ENCODE measurements around the gene OR2T12. TPM values are rescaled to one million over a fixed set of nuclear protein-coding genes. Genes with fewer than 3 reads are reported as not detected.
"Not testable (repeated sequence)": the region's sequence is repeated elsewhere in the genome, so short reads cannot be mapped to it uniquely, and the experiment has no call there.

Gene OR2T12
- total RNA-seq, 1 donor from 2014 or later: not detected

DNA sequence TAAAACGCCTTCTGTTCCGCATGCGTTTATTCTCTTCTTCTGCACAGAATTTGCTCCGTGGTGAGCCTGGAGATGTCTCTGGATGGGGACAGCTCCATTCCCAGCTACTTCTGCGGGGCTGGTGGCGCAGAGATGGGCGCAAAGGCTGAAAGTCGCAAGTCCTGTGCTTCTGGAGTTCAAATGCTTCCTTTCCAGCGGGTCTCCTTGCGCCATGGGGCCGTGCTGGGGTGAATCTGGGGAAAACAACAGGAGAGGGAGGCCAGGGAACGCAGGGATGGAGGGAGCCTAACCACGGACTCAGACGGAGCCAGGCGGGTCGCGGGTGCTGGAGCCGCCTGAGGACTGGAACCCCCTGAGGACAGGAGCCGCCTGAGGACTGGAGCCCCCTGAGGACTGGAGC is 2.9 kb upstream of the OR2T12 start:
- intact Hi-C loops (cut with DNase I): no loop called here
- Histone ChIP-seq H3K27ac (no peak overlapping the region), H3K4me1 (no peaks in the 10 kb centered on the region), H3K27me3 (no peaks in the 10 kb centered on the region), H3K9me3 (no peaks in the 10 kb centered on the region), H3K36me3 (no peaks in the 10 kb centered on the region), H3K4me3 (no peak overlapping the region)
- no peak for ATAC-seq
- TF ChIP-seq, protein P1, sequence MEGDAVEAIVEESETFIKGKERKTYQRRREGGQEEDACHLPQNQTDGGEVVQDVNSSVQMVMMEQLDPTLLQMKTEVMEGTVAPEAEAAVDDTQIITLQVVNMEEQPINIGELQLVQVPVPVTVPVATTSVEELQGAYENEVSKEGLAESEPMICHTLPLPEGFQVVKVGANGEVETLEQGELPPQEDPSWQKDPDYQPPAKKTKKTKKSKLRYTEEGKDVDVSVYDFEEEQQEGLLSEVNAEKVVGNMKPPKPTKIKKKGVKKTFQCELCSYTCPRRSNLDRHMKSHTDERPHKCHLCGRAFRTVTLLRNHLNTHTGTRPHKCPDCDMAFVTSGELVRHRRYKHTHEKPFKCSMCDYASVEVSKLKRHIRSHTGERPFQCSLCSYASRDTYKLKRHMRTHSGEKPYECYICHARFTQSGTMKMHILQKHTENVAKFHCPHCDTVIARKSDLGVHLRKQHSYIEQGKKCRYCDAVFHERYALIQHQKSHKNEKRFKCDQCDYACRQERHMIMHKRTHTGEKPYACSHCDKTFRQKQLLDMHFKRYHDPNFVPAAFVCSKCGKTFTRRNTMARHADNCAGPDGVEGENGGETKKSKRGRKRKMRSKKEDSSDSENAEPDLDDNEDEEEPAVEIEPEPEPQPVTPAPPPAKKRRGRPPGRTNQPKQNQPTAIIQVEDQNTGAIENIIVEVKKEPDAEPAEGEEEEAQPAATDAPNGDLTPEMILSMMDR (IDR thresholded peaks at IDR 0.05): no peak
- no peak for DNase-seq

DNA sequence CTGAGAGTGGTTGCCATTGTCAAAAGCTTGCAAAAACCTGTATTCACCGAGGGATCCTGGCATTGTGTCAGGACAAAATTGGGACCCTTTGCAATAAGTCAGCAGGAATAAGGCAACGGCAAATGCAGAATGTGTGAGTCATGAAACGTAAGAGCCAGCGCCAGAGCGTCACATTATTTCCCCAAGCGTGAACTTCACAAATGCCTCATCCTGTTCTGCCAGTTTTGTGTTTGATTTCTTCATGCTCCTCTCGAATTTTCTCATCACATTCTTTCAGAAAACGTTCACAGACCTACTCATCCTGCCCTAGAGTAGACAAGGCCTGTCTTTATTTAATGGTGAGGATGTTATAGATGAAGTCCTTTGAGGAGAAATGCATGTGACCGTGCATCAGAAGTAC is 2.4 kb upstream of the OR2T12 start:
- H3K4me3 ChIP-seq; H3K4me1 ChIP-seq; DNase-seq; intact Hi-C loops (cut with DNase I); H3K27me3 ChIP-seq; H3K9me3 ChIP-seq; H3K27ac ChIP-seq; ATAC-seq; H3K36me3 ChIP-seq: not testable (repeated sequence)

DNA sequence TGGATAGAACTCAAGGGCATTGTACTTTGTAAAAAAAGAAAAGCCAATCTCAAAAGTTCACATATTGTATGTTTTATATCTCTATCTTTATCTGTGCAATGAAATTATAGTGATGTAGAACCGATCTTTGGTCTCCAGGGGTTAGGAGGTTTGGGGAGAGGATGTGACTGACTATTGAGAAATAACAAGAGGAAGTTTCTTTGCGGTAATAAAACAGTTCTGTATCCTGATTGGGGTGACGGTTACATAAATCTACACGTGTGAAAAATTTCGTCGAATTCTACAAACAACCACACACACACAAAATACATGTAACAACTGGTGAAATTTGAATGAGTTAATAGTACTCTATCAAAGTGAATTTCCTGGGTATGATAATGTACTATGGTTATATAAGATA is 14.8 kb downstream of the OR2T12 start:
- H3K27ac ChIP-seq: no peak overlapping the region
- TF ChIP-seq, protein P1 (IDR thresholded peaks at IDR 0.05): no peak
- no peaks in the 10 kb centered on the region for H3K4me1 ChIP-seq
- intact Hi-C loops (cut with DNase I): no loop called here
- H3K9me3 ChIP-seq: no peaks in the 10 kb centered on the region
- no peaks in the 10 kb centered on the region for H3K27me3 ChIP-seq
- H3K36me3 ChIP-seq: no peaks in the 10 kb centered on the region
- no peak overlapping the region for H3K4me3 ChIP-seq
- no peak for ATAC-seq
- DNase-seq: no peak

DNA sequence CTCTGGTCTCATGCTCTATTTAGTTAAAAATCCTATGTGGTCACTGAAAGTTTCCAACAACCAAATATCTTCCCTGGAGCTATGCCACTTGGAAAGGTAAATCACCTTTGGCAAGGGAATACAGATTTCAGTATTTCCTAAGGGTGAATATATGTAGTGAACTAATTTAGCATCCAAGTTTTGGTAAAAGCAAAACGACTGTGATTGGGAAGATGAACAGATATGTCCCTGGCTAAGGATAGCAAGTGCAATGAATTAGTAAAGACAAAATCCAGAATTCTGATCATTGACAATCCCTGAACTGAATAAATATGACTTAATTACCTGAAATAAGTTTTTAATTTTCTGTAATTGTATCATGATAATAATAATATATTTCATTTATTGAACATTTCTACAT is 25.3 kb downstream of the OR2T12 start, which contains the start of gene OR2T33:
OR2T33 (minus strand) TSS at position 101 of the 400 bp plus-strand sequence. CDS start 4,162 bp downstream, outside the sequence.
- ATAC-seq (no peak), DNase-seq (no peak)
- H3K4me1 ChIP-seq: no peaks in the 10 kb centered on the region
- no peak within 1 kb of the TSS for H3K4me3 ChIP-seq
- no peaks in the 10 kb centered on the region for H3K36me3 ChIP-seq
- H3K27me3 ChIP-seq: no peaks in the 10 kb centered on the region
- TF ChIP-seq, protein P1 (IDR thresholded peaks at IDR 0.05): no peak
- no peak within 1 kb of the TSS for H3K27ac ChIP-seq
- H3K9me3 ChIP-seq: no peaks in the 10 kb centered on the region
- intact Hi-C loops (cut with DNase I): no loop called here

DNA sequence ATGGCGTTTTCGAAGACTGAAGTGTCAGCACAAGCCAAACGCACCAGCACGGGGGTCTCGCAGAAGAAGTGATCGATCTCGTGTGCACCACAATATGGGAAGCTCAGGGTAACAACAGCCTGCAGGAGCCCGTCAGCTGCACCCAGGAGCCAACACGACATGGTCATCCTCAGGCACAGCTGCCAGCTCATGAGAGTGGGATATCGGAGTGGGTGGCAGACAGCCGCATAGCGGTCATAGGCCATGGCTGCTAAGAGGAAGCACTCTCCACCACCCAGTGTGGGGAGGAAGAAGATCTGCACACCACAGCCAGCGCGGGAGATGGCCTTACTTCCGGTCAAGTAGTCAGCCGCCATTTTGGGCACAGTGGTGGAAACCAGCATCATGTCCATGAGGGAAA is 30.0 kb downstream of the OR2T12 start:
- H3K4me3 ChIP-seq; H3K9me3 ChIP-seq; H3K4me1 ChIP-seq; intact Hi-C loops (cut with DNase I); H3K36me3 ChIP-seq; DNase-seq; H3K27me3 ChIP-seq; H3K27ac ChIP-seq: not testable (repeated sequence)
- peak; percentile 30 for ATAC-seq

DNA sequence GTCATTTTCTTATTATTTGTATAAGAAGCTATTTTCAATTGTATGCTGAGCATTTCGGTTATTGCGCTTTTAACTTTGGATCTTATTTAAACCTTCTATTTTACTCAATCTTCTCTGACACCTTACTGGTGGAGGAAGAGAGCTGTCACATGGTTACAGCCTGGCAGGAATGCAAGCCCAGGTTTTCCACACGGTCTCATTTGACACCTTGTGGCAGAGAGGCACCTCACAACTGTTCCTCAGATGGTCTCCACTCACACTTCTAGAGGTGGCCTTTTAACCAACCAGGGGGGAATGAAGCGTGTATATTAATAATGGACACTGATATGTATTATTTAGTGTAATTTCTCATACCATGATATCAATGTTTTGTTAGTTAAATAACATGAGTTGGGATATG is 35.0 kb downstream of the OR2T12 start:
- no peaks in the 10 kb centered on the region for H3K27me3 ChIP-seq
- no peak overlapping the region for H3K4me3 ChIP-seq
- H3K9me3 ChIP-seq: no peaks in the 10 kb centered on the region
- DNase-seq: no peak
- no peak overlapping the region for H3K27ac ChIP-seq
- no peak for ATAC-seq
- no peaks in the 10 kb centered on the region for H3K4me1 ChIP-seq
- TF ChIP-seq, protein P1 (IDR thresholded peaks at IDR 0.05): no peak
- intact Hi-C loops (cut with DNase I): no loop called here
- H3K36me3 ChIP-seq: no peaks in the 10 kb centered on the region

DNA sequence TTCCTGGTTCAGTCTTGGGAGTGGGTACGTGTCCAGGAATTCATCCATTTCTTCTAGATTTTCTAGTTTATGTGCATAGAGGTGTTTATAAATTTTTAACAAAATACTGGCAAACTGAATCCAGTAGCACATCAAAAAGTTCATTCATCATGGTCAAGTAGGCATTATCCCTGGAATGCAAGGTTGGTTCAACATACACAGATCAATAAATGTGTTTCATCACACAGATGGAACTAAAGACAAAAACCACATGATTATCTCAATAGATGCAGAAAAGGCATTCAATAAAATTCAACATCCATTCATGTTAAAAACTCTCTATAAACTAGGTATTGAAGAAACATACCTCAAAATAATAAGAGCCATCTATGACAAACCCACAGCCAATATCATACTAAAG is 43.9 kb downstream of the OR2T12 start:
- H3K27ac ChIP-seq; H3K4me1 ChIP-seq; H3K27me3 ChIP-seq; H3K36me3 ChIP-seq; H3K4me3 ChIP-seq; DNase-seq; intact Hi-C loops (cut with DNase I); H3K9me3 ChIP-seq; ATAC-seq: not testable (repeated sequence)

Data from upper lobe of right lung (tissue), 1 donor.